GM21576 (cell line): Measurements from ENCODE around the gene RNF144A.
A peak's percentile ranks its signal among the peaks of the same experiment; 100 is the strongest.
"Not testable (repeated sequence)": the region's sequence is repeated elsewhere in the genome, so short reads cannot be mapped to it uniquely, and the experiment has no call there.

ENCODE experiments used
- ATAC-seq: cut with Tn5 transposase; IDR thresholded peaks from one replicate; pipeline ENCODE4 v1.9.1; 2021; ENCODE audit warnings: mild to moderate bottlenecking, moderate library complexity; ENCODE audit not compliant: unreplicated experiment

RNF144A gene, protein sequence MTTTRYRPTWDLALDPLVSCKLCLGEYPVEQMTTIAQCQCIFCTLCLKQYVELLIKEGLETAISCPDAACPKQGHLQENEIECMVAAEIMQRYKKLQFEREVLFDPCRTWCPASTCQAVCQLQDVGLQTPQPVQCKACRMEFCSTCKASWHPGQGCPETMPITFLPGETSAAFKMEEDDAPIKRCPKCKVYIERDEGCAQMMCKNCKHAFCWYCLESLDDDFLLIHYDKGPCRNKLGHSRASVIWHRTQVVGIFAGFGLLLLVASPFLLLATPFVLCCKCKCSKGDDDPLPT

DNA sequence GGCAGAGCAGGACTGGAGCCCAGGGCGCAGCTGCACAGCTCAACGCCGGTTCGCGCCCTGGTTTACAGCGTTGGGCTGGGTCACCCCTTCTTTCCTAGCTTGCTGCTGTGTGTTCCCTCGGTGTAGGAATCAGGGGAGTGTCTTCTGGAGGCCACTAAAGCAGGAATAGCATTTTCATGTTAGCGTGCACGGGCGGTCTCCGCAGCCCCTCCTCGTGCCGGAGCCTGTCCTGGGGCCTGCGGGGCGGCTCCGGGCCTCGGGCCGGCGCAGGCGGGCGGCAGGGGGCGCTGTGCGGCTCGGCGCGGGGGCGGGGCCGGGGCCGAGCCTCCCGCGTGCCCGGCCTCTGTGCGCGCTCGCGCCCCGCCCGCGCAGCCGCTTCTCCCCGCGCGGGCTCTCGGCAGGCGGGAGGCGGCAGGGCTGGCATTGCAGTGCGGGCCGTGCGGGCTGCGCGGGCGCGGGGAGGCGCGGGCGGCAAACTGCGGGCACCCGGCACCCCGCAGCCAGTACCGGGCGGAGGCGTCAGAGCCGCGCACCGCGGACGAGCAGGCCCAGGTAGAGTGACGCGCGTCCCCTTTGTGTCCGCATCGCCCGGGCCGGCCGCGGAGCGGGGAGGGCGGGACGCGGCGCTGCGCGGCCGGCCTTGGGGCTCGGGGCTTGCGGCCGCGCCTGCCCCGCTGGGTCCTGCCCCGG lies at the start of gene RNF144A:
RNF144A (plus strand) TSS at position 342 of the 690 bp plus-strand sequence. CDS start 79,515 bp downstream, outside the sequence.
- ATAC-seq: peak; percentile 77

DNA sequence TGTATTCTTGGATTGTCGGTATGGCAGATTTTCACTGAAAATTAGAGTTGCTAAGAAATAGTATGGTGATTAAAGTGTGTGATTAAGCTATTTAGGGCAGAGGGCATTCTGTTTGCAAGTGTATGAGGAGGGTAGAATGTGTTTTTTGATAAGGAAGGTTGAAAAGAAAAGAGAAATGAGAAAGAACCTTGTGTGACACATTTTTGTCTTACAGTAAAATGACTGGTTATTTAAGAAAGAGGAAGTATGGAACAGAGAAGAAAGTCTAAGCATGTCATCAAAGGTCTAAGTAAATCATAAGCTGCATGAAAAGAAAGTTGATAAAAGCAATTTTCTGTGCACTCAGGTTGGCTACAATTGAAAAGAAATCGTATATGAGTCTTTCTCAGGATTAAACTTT lies 44.8 kb upstream of the RNF144A start:
- ATAC-seq: peak; percentile 79

DNA sequence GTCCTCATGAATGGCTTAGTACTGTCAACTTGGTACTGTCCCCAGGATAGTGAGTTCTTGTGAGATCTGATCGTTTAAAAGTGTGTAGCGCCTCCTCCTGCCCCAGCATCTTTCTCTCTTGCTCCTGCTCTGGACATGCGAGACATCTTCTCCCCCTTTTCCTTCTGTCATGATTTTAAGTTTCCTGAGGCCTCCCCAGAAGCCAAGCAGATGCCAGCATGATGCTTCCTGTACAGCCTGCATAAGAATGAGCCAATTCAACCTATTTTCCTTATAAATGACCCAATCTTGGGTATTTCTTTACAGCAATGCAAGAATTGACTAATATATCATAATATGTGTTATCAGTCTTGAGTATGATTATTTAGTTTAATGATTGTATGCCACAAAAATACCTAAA lies 43.2 kb upstream of the RNF144A start:
- no peak for ATAC-seq

DNA sequence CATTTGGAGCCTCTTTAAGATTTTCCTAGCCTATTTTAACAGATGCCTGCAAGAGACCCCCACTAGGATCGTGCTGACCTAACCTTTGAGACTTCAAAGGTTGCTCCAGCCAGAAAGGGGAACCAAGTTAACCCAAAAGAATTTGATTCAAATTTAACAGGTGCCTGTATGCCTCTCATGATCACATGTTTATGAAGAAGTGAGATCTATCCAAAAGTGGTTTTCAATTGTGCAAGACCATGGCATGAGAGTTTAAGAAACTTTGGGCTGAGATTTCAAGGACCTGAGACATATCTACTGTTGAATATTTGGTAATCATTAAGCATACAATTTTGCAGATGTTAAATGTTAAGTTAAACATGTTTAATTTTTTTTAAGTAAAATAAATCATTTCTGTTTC lies 40.9 kb upstream of the RNF144A start:
- ATAC-seq: no peak

DNA sequence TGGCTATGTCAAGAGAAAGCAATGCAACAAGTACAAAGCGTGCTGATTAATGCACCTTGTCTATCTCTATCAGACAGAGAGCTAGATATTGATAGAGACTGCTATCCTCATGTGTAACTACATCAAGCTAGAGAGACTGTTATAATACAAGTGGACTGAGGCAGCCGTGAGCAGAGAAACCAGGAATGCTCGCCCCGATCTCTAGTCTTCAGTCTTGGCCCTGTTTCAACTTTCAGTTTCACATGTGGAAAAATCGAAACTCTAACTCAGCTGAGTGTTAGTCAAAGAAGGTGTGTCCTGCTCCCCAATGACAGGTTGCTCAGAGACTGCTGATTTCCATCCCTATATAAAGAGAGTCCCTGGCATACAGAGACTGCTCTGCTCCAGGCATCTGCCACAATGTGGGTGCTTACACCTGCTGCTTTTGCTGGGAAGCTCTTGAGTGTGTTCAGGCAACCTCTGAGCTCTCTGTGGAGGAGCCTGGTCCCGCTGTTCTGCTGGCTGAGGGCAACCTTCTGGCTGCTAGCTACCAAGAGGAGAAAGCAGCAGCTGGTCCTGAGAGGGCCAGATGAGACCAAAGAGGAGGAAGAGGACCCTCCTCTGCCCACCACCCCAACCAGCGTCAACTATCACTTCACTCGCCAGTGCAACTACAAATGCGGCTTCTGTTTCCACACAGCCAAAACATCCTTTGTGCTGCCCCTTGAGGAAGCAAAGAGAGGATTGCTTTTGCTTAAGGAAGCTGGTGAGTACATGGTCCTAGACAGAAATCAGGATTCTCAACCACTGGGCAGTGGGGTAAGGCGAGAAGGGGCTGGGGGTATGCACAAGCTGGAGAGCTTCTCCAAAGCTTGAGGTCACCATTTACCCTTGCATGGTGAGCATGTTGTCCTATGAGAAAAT lies 39.6 kb upstream of the RNF144A start, which contains the start of gene RSAD2:
RSAD2 (plus strand) TSS at position 376 of the 903 bp plus-strand sequence; CDS start at position 400, 24 bp downstream.
- peak; percentile 77 for ATAC-seq

DNA sequence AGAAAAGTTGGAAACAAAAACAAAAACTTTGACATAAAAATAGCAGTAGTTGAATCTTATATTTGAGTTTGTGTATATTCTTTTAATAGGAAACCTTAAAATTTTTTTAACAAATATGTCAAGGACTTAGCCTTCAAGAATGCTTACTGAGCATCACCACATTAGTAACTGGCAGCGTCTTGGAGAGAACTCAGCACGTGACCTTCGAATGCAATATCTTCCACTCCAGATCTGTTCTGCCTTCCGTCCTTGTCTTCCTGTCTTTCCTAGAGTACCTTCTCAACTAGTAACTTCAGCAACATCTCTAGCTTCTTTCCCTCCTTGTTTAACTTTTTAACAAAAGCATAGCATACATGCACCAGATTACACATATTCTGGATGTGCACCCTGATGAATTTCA lies 38.7 kb upstream of the RNF144A start:
- no peak for ATAC-seq

DNA sequence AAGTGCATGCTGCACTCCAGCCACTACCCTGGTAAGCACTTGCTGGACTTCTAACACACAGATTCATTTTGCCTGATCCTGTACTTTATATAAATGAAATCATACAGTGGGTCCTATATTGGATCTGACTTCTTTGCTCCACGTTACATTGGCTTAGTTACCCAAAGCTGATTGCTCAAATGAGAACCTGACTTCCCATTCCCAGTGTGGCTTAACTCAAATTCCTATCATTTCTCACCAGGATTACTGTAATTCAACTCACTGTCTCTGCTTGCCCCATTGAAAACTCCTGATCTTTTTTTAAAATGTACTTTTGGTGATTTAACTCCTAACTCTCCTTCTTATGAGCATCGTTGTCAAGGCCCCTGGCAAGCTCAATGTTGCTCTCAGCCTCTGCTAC lies 38.2 kb upstream of the RNF144A start:
- ATAC-seq: no peak

DNA sequence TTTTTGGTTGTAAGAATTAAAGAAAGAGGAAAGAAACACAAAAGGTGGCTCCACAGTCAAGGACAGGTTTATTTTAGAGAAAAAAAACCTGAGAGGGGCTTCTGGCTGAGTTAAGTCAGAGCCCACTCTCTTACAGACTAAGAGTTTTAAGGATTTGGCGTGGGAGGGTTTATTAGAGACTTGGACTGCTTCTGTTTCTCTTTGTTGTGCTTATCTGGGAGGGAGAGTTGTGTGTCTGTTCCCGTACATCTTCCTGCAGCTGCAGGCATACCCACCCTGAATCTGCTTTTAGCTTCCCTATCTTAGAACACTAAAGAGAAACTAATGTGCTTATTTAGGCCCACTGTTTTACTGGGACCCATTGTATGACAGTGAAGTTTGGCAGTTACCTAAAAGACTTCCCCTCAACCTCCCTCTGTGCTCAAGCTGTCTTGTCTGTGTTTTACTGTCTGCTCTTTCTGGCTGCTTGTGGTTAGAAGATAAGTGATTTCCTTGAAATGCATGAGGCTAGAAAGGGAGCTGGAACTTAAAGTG lies 36.9 kb upstream of the RNF144A start:
- ATAC-seq: no peak

DNA sequence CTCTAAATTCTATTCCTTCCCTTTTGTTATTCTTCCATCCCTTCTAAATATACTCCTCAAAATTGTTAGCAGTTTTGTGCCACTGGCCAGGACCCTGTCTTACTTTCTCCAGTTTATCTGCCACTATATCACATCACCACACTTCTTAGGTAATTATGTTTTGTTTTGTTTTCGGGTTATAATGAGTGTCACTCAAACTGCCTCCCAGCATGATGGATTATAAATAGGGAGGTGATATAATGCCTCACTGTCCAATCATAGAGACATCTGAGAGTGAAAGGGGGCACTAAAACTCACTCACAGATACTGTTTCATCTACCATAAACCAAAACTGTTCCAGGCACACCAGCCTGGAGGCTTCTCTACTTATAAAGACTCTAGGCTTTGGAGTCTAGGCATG lies 36.2 kb upstream of the RNF144A start:
- ATAC-seq: no peak

DNA sequence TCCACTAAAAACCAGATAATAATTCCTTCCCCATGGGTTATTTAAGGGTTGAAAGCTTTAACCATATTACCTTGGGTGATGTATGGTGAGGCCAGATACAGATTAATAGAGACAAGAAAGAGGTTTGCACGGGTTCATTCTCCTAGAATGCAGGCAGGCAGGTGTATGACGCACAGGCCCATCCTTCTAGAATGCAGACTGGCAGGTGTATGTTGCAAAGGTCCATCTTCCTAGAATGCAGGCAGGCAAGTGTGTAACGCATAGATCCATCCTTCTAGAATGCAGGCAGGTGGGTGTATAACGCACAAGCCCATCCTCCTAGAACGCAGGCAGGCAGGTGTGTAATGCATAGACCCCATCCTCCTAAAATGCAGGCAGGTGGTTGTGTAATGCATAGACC lies 35.7 kb upstream of the RNF144A start:
- ATAC-seq: no peak

DNA sequence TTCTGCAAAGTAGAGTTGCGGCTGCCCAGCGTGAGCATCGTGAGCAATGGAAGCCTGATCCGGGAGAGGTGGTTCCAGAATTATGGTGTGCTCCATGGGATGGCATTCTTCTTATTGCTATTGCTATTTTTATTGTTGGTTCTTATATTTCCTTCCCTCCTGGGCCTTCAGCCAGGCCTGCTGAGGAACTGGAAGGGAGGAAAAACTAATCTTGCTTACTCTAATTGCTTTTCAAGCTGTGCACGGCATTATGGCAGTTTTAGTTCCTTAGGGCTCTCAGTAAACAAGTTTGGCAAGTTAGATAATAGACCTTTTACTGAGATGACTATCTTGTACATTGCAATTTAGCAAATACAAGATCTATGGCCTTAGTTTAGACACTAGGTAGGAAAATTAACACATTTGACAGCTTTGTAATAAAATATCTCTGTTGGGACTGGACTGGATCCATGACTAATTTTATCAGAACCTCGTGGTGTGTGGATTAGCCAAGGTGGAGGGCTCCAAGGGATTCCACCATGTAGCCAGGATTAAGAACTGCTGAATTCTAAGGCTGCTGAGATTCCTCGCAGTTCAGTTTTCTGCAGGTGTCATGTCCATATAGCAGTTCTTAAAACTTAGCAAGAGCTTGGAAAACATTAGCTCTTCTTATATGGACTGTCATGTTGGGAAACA lies 33.6 kb upstream of the RNF144A start:
- no peak for ATAC-seq

DNA sequence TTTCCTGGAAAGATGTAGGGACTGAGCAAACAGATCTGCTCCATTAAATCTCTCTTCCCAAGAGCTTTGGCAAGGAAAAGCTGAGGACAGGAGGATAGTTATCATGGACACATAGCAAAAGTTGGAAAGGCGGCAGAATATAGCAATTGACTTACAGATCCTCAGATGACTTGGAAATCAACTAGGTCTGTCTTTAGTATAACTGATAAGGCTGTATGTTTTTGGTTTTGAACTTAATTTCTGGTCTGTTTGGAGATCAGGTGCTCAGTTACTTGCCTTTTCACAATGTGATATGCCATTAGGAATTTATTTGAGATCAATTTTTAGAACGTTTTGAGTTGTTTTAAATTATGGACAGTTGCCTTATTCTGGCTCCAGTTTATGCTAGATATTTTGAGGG lies 31.7 kb upstream of the RNF144A start:
- no peak for ATAC-seq

DNA sequence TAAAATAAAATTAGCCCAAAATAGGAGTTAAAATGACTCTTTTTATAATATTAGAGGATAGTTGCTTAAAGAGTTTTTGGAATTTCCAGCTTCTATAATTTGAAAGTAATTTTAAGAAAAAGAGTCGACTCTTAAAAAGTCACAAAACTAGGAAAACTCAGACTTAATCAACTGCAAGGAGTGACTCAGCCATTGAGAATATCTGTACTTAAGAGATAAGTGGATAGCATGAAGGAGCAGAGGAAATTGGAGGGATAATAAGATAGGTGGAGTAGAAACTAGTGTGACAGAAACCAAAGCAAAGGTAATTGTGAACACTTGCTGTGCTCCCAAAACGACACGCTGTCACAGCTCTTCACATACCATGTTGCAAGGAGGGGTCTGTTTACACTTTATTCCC lies 31.2 kb upstream of the RNF144A start:
- ATAC-seq: no peak

DNA sequence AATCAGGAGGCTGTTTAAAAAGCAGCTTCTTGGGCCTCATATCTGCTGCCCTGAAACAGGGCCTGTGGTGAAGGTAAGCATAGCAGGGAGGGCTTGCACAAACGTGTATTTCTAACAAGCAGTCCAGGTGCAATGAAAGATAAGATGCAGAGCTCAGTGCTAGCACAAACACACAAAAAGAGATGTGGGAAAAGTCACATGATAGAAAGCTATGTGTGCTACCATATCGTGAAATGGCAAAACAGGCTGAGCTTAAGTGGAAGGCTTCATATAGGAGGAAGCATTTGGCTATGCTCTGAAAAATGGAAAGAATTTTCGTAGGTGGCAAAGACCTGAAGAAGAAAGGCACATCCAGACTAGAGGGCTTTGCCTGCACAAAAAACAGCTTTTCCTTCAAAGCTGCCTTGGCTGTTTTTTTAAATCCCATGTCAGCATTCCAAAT lies 29.4 kb upstream of the RNF144A start:
- no peak for ATAC-seq

DNA sequence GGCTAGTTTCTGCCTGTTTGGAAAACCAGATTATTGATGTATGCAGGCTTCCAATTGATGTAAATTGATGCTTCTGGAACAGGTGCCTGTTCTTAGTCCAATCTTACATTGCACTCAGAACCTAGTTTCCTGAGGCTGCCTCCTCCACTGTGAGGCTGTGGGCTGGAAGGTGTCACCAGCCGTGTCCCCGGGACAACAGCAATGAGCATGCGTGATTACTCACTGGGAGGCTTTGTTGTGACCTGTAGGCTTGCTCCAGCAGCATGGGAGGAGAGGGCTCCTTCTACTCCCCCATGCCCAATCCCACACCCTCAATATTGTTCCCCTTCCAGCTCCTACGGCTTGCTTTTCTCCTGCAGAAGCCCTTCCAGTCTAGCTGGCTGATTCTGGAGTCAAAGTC lies 28.5 kb upstream of the RNF144A start:
- ATAC-seq: no peak

DNA sequence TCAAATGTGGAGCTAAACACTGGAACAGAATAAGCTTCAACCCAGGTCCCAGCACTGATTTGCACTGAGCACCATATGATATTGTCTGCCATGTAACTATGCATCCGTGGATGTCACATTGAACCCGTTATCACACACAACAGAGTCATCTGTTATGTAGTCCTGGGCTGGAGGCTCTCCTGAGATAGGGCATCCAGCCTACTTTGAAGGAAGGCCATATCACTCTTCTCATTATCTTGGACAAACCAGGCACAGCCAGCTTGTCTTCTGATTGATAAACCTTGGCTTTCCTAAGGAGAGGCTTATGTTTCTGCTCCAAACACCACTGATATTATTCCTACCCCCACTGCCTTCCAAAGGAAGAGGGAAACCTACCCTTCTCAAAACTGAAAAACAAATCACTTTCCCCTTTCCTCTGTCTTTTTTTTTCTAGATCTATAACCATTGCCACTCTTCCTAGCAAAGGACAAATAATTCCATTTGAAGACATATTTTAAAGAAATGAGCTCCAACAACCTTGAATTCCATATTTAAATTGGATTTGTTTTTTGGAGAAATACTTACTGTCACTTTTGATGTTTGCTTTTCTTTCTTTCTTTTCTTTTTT lies 23.2 kb upstream of the RNF144A start:
- no peak for ATAC-seq

DNA sequence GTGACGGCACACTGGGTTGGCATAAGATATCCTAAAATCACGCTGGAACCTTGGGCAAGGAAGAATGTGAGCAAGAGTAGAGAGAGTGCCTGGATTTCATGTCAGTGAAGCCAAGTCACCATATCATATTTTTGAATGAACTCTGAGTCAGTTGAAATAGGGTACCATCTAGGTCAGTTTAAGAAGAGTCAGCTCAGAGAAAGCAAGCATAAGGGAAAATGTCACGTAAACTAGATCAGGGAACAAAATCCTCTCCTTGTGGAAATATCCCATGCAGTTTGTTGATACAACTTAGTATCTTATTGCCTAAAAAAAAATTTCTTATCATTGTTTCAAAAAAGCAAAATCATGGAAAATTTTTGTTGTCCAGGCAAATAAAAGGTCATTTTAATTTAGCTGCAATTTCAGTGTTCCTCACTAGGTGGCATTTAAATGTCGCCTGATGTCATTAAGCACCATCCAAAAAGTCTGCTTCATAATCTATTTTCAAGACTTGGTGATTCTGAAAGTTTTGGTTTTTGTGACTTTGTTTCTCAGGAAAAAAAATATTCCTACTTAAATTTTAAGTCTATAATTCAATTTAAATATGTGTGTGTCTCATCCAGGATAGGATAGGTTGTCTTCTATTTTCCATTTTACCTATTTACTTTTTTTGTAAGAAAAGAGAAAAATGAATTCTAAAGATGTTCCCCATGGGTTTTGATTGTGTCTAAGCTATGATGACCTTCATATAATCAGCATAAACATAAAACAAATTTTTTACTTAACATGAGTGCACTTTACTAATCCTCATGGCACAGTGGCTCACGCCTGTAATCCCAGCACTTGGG lies 20.1 kb upstream of the RNF144A start:
- no peak for ATAC-seq

DNA sequence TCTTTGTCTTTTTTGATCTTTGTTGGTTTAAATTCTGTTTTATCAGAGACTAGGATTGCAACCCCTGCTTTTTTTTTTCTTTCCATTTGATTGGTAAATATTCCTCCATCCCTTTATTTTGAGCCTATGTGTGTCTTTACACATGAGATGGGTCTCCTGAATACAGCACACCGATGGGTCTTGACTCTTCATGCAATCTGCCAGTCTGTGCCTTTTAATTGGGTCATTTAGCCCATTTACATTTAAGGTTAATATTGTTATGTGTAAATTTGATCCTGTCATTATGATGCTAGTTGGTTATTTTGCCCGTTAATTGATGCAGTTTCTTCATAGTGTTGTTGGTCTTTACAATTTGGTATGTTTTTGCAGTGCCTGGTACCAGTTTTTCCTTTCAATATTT lies 14.6 kb upstream of the RNF144A start:
- ATAC-seq: not testable (repeated sequence)

DNA sequence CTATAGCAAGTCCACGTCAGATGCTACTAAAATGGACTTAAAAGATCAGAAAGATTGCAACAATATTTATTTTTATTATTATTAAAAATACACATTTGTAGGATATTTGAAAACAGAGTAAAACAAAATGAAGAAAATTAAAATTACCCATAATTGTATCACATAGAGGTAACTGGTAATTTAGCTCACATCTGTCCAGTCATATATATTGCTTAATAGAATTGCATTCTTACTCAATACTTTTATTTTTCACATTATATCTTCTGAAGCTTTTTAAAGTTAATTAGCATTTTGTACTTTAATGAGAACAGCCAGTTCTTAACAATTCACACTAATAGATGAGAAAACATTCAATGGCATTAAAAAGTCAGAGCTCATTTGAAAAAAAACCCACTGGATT lies 11.5 kb upstream of the RNF144A start:
- no peak for ATAC-seq
